Activated B cell treated with CpG ODN at 0.5 μM for 24 hours (primary cell): ENCODE results near the gene SEMA4C. TPM values are rescaled to one million over a fixed set of nuclear protein-coding genes. Genes with fewer than 3 reads are reported as not detected.
"Not testable (repeated sequence)": the region's sequence is repeated elsewhere in the genome, so short reads cannot be mapped to it uniquely, and the experiment has no call there.

ENCODE experiments used
- ATAC-seq: fragments of 200-7000 bp; cut with Tn5 transposase; one replicate; pipeline ENCODE4 v1.10.0; 2021; ENCODE audit warnings: low read depth, mild to moderate bottlenecking, moderate library complexity
- CTCF ChIA-PET: fragments of 350-600 bp; sonication (Branson Sonifier 250); formaldehyde crosslinking; loops from one replicate; lab custom pipeline; 2021; ENCODE audit warnings: antibody characterized with exemption; lab: Charles Lee
- POLR2A ChIA-PET: fragments of 350-600 bp; sonication (Branson Sonifier 250); formaldehyde crosslinking; loops from one replicate; lab custom pipeline; 2021; ENCODE audit warnings: antibody characterized with exemption; lab: Charles Lee
- DNase-seq: peaks from one replicate; pipeline ENCODE4 v3.0.0; 2022
- H3K27ac Mint-ChIP-seq: one replicate; pipeline ENCODE4 v1.8.0; 2020; ENCODE audit warnings: mixed read lengths
- H3K27me3 Mint-ChIP-seq: one replicate; pipeline ENCODE4 v1.8.0; 2021; ENCODE audit warnings: mixed read lengths
- H3K36me3 Mint-ChIP-seq: one replicate; pipeline ENCODE4 v1.8.0; 2021; ENCODE audit warnings: low read depth, mixed read lengths
- H3K4me1 Mint-ChIP-seq: one replicate; pipeline ENCODE4 v1.8.0; 2021; ENCODE audit warnings: mixed read lengths
- H3K4me3 Mint-ChIP-seq: one replicate; pipeline ENCODE4 v1.8.0; 2020; ENCODE audit warnings: mild to moderate bottlenecking, mixed read lengths
- H3K9me3 Mint-ChIP-seq: one replicate; pipeline ENCODE4 v1.8.0; 2020; ENCODE audit warnings: mixed read lengths
- intact Hi-C: fragments of 100-400 bp; cut with micrococcal nuclease; formaldehyde crosslinking; loops from one replicate; pipeline ENCODE4 v1.15.1; 2024
- total RNA-seq: library from RNA; stranded (reverse); gene quantifications from 2 replicates; pipeline ENCODE4 v1.2.3, GENCODE V29; 2022
- TF ChIP-seq, protein P1 (sequence below): fragments of 200-600 bp; IDR thresholded peaks from one replicate; pipeline ENCODE4 v1.8.0; 2022; ENCODE audit warnings: antibody characterized with exemption, mild to moderate bottlenecking

SEMA4C gene
- total RNA-seq, 1 donor from 2014 or later: 0.55 TPM

DNA sequence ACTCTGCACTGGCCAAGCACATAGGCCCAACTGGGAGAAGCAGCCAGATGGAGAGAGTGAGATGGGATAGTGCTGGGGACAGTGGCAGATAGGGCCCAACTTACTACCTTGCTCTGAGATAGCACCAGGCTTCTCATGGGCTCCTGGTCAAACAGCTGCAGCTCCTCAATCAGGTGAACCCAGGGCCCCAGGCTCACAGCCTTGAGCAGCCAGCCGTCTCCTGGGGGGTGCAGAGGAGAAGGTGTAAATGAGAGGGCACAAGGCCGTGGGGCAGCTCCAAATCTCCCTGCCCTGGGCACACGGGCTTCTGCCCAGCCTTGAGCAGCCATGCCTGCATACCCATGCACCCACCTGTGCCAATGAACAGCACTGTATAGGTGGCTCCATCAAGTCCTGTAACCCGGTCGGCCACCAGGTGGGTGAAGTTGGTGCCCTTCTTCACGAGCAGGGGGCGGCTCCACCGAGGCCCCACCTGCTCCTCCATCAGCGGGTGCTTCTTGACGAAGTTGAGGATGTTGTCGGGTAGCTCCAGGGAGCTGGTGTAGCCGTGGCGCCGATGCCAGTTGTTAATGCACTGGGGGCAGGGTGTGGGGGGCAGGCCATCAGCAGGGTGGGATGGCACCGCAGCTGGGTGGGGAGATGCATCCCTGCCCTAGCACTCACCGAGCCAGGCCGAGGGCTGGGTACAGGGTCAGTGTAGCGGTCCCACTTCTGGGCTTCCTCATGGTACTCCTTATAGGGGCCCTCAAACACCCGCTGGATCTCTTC lies 6.1 kb downstream of the SEMA4C start:
- H3K4me1 Mint-ChIP-seq: peaks cover 19% of the 10 kb centered on the region
- H3K27me3 Mint-ChIP-seq: peaks cover 18% of the 10 kb centered on the region
- POLR2A ChIA-PET: interaction anchor here (1.9 kb wide), 1 partner anchor 11 kb away, joined by 7 read pairs; no protein-coding TSS in a partner anchor
- intact Hi-C loops: no loop called here
- DNase-seq (no peak), ATAC-seq (no peak)
- no peak overlapping the region for H3K27ac Mint-ChIP-seq
- CTCF ChIA-PET: no interaction called here
- H3K36me3 Mint-ChIP-seq: no peaks in the 10 kb centered on the region
- H3K9me3 Mint-ChIP-seq: no peaks in the 10 kb centered on the region
- TF ChIP-seq, protein P1, sequence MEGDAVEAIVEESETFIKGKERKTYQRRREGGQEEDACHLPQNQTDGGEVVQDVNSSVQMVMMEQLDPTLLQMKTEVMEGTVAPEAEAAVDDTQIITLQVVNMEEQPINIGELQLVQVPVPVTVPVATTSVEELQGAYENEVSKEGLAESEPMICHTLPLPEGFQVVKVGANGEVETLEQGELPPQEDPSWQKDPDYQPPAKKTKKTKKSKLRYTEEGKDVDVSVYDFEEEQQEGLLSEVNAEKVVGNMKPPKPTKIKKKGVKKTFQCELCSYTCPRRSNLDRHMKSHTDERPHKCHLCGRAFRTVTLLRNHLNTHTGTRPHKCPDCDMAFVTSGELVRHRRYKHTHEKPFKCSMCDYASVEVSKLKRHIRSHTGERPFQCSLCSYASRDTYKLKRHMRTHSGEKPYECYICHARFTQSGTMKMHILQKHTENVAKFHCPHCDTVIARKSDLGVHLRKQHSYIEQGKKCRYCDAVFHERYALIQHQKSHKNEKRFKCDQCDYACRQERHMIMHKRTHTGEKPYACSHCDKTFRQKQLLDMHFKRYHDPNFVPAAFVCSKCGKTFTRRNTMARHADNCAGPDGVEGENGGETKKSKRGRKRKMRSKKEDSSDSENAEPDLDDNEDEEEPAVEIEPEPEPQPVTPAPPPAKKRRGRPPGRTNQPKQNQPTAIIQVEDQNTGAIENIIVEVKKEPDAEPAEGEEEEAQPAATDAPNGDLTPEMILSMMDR: no peak
- H3K4me3 Mint-ChIP-seq: no peak overlapping the region

DNA sequence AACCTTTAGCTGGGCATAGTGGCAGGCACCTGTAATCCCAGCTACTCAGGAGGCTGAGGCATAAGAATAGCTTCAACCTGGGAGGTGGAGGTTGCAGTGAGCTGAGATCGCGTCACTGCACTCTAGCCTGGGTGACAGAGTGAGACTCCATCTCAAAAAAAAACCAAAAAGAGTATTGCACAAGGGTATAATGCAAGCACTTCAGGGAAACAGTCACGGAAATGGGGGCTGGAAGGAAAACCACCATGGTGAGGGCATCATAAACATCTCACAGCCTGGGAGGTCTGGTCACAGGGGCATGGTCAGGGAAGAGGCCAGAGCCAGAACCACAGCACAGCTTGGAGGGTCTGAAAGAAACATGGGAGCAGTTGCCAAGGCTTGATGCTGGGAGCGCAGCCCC lies 6.8 kb downstream of the SEMA4C start:
- H3K4me3 Mint-ChIP-seq, DNase-seq, intact Hi-C loops, ATAC-seq, H3K27ac Mint-ChIP-seq, H3K36me3 Mint-ChIP-seq, CTCF ChIA-PET, H3K9me3 Mint-ChIP-seq: not testable (repeated sequence)
- Mint-ChIP-seq H3K27me3 (peaks cover 17% of the 10 kb centered on the region), H3K4me1 (peaks cover 16% of the 10 kb centered on the region)
- POLR2A ChIA-PET: interaction anchor here (1.9 kb wide), 1 partner anchor 11 kb away, joined by 7 read pairs; no protein-coding TSS in a partner anchor

DNA sequence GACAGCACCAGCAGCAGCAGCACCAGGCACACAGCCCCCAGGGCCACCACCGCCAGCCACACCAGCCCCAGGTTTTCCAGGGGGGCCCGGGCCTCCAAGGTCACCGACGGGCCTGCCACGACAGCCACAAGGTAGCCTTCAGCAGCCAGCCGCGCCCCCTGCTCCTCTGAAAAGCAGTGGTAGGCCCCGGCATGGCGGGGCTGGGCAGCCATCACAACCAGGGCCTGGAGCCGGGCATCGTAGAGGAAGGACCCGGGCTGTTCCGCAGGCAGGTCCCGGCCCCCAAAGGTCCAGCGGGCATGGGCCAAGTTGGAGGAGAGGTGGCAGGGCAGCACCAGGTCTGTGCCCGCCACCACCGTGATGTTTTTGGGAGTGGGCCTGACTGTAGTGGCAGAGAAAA lies 8.8 kb downstream of the SEMA4C start:
- no peak for ATAC-seq
- TF ChIP-seq, protein P1: no peak
- no peak overlapping the region for H3K27ac Mint-ChIP-seq
- no peak for DNase-seq
- POLR2A ChIA-PET: interaction anchor here (0.7 kb wide), 1 partner anchor 232 kb away, joined by 3 read pairs; no protein-coding TSS in a partner anchor
- no peak overlapping the region for H3K4me3 Mint-ChIP-seq
- H3K9me3 Mint-ChIP-seq: no peaks in the 10 kb centered on the region
- H3K36me3 Mint-ChIP-seq: no peaks in the 10 kb centered on the region
- peaks cover 5% of the 10 kb centered on the region for H3K27me3 Mint-ChIP-seq
- intact Hi-C loops: no loop called here
- CTCF ChIA-PET: no interaction called here
- H3K4me1 Mint-ChIP-seq: peaks cover 16% of the 10 kb centered on the region

DNA sequence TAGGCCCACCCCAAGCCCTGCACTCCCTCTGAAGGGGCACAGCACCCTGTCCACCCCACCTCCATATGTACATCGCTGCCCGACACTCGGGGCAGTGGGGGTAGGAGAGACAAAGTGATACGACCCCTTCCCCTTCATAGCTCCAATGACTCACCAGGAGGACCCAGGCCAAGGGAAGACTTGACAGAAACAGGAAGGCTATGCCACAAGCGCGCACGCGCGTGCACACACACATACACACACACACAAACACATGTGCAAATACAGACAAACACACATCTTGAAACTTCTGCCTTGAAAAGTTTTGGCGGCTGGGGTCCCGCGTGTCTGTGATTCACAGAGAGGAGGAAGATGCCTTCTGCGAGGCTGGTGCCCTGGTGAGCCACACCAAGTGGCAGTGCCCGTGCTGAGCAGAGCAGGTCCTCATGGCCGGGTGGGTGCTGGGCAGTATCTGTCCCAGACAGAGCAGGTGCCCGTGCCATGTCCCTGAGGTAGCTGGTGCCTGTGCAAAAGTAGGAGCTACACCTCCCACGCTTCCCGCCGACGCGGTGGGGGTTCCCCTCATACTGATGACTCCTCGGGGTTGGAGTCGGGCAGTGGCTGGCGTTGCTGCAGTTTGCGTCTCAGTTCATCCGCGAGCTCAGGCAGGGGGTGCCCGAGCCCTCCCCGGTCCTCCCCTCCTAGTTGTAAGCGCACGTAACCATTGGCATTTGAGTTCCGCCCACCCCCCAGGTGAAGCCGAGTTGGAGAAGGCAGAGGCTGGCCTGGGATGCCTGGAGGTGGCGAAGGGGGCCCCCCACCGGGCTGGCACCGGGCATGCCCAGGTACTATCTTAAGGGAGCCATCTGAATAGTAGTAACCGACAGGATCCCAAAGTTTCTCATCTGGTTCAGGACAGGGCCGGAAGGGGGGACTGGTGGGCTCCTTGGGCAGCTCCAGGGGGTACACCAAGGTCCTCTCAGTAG lies 9.5 kb downstream of the SEMA4C start:
- ChIA-PET POLR2A (interaction anchor here (0.7 kb wide), 1 partner anchor 233 kb away, joined by 3 read pairs; no protein-coding TSS in a partner anchor), CTCF (no interaction called here)
- no peak for ATAC-seq
- no peaks in the 10 kb centered on the region for H3K27me3 Mint-ChIP-seq
- no peak overlapping the region for H3K4me3 Mint-ChIP-seq
- no peaks in the 10 kb centered on the region for H3K36me3 Mint-ChIP-seq
- intact Hi-C loops: no loop called here
- peaks cover 16% of the 10 kb centered on the region for H3K4me1 Mint-ChIP-seq
- no peak overlapping the region for H3K27ac Mint-ChIP-seq
- H3K9me3 Mint-ChIP-seq: no peaks in the 10 kb centered on the region
- TF ChIP-seq, protein P1: no peak
- DNase-seq: no peak

DNA sequence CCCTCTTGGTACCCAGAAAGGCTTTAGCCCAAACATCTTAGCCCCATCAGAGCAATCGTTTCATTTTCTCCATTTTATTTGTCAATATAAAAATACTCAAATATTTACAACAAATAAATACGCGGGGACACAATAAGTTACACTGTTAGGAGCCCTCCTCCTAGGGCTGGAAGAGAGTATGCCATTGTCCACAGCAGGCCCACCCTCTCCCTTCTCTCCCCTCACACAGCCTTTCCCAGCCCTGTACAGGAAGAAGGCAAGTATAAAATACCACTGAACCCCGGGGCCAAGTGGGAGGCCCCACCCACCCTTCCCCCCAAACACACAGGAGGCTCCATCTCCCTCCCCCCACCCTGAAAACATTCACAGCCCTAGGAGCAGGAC lies 10.2 kb downstream of the SEMA4C start:
- POLR2A ChIA-PET: no interaction called here
- H3K36me3 Mint-ChIP-seq: no peaks in the 10 kb centered on the region
- CTCF ChIA-PET: no interaction called here

More for the DNA sequence above, 10.2 kb downstream of the SEMA4C start:
- Mint-ChIP-seq H3K27ac (no peak overlapping the region), H3K9me3 (no peaks in the 10 kb centered on the region), H3K4me3 (no peak overlapping the region), H3K27me3 (no peaks in the 10 kb centered on the region), H3K4me1 (peaks cover 16% of the 10 kb centered on the region)
- TF ChIP-seq, protein P1: no peak
- ATAC-seq (no peak), DNase-seq (no peak)
- intact Hi-C loops: loop anchor here (2.0 to 5.0 kb wide), 4 partner anchors 97 to 803 kb away; partner anchors contain the start of genes ACTR1B, ARID5A and CNNM4
